ENCODE data around the gene TMEM17.
A peak's percentile ranks its signal among the peaks of the same experiment; 100 is the strongest.

Gene TMEM17

DNA sequence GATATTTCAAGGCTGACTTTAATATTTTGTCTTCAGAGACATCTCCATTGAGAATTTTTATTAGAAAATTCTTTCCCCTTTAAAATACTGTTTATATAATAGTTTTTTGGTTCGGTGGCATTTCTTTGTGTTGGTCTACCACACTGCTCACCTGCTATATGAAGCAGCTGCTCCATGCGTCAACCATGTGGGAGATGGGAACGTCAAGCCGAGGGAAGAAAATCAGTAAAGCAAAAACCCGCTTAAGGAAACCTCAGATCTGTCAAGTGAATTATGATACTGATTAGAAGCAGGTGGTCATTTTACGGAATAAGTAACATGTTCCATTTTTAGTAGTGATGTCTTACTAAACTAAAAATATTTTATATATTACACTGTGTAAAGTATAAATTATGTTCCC lies 5.6 kb upstream of the TMEM17 start:
- no peak for DNase-seq (ENCODE audit: low spot score)

GRCh38 chr2:62506421-62506750 lies 391 bp upstream of the TMEM17 start:
- DNase-seq (ENCODE audit: low spot score): no peak

- DNase-seq (ENCODE audit: low spot score): peak; percentile 13
Observed at GRCh38 chr2:62505109-62505749, 766 bp downstream of the TMEM17 start.

DNA sequence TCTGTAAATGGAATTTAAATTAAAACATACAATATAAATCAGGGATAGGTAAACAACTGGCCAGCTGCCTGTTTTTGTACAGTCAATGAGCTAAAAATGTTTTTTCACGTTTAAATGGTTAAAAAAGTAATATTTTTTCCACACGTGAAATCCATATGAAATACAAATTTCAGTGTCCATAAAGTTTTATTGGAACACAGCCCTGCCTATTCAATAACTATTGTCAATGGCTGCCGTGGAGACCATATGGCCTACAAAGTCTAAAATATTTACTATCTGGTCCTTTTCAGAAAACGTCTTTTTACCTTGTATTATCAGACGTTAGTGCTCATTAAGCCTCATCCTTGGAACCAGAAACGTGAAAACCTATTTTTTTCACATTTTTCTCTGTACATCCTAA lies 1.3 kb downstream of the TMEM17 start:
- DNase-seq (ENCODE audit: low spot score): no peak

- DNase-seq (ENCODE audit: low spot score): peak; percentile 16
Observed at GRCh38 chr2:62501794-62502500, 4.0 kb downstream of the TMEM17 start.

DNA sequence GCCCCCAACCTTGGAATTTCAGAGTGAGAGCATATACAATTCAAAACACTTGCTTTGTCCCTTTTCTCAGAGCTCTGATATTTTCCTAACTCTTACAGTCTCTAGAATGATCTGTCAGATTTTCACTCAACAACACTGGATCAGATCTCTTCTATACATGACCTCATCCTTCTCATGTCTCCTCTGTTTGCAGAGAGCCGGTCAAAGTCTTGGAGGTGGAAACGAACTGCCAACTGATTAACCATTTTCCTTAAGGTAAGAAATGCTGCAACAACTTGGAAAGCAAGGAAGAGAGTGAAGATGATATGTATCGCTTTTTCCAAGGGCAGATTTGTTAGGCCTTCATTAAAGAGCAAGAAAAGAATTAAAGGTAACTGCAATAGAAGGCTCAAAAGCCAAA lies 4.9 kb downstream of the TMEM17 start:
- DNase-seq (ENCODE audit: low spot score): no peak

GRCh38 chr2:62499430-62500060 lies 6.5 kb downstream of the TMEM17 start:
- DNase-seq (ENCODE audit: low spot score): no peak

- DNase-seq (ENCODE audit: low spot score): no peak
Observed at GRCh38 chr2:62498739-62499138, 7.3 kb downstream of the TMEM17 start.

GRCh38 chr2:62495761-62496160 lies 10.2 kb downstream of the TMEM17 start:
- DNase-seq (ENCODE audit: low spot score): no peak

DNA sequence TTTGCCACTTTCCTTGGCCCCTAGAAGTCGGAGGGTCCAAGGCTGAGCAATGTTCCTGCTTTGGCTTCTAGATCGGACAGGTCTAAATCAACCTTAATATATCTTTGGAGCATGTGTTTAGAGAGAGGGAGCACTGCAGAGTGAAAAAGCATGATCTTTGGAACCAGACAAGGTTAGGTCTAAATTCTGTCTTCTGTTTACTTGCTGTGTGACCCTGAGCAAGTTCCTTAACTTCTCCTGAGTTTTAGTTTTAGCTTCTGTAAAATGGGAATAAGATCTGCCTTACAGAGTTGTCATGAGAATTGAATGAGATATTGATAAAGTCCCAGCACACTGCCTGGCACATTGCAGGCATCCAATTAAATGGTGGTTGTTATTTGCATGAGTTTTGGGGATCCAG lies 13.9 kb downstream of the TMEM17 start:
- DNase-seq (ENCODE audit: low spot score): no peak

DNA sequence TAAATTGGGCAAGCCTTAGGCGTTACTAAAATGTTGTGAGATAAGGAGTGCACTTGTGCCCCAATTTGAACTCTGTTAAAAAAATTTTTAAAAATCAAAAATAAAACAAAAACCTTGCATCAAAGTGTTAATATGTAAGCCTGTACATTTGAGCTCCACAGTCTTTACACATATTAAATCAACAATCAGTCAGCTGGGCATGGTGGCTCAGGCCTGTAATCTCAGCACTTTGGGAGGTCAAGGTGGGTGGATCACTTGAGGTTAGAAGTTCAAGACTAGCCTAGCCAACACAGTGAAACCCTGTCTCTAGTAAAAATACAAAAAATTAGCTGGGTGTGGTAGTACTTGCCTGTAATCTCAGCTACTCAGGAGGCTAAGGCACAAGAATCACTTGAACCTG lies 16.3 kb downstream of the TMEM17 start:
- DNase-seq (ENCODE audit: low spot score): no peak

DNA sequence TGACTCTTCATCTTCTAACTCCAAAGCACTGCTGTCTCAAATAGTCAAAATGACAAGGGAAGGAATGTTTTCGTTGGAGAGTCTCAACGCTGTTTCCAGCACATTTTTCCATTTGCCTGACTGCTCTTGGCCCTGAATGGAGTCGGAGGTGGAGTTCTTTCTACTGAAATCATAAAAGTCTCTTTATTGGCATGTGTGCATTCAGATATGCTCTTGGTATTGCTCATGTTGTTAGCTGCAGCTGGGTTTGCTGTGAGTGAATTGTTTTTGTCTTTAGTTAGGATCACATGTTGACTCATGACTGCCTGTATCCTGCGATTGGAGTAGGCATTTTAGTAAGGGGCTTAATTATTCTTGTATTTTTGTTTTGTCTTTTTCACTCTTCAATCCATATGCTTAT lies 16.8 kb downstream of the TMEM17 start:
- DNase-seq (ENCODE audit: low spot score): peak; percentile 52

- DNase-seq (ENCODE audit: low spot score): no peak
Observed at GRCh38 chr2:62486439-62486765, 19.6 kb downstream of the TMEM17 start.

DNA sequence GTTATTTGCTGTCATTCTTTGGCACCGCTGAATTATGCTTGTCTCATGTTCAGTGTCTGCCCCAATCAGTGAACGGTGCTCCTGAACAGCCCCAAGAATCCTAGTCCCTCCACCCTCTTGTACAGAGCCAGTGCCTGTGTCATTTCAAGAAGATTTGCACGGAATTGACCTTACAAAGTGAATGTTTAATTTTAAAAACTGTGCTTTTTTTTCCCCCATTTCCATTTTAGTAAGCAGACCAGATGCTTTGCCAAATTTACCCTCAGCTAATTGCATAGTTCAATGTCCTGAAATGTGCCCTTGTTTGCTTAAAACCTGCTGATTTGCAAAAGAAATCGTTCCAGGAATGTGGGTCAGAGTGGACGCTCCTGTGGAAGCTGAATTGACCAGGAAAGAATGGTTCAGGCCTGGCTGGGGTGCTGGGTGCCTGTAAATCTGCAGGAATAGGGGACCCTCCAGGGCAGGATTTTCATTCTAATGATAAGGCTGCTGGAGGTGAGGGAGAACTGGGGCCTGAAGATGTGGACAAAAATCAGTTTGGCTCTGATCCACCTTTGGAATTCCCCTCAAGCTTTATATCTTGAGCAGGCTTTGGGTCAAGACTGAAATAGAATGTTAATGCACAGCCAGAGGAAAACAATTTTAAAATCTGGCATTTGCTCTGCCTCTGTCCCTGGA lies 20.1 kb downstream of the TMEM17 start:
- no peak for DNase-seq (ENCODE audit: low spot score)

DNA sequence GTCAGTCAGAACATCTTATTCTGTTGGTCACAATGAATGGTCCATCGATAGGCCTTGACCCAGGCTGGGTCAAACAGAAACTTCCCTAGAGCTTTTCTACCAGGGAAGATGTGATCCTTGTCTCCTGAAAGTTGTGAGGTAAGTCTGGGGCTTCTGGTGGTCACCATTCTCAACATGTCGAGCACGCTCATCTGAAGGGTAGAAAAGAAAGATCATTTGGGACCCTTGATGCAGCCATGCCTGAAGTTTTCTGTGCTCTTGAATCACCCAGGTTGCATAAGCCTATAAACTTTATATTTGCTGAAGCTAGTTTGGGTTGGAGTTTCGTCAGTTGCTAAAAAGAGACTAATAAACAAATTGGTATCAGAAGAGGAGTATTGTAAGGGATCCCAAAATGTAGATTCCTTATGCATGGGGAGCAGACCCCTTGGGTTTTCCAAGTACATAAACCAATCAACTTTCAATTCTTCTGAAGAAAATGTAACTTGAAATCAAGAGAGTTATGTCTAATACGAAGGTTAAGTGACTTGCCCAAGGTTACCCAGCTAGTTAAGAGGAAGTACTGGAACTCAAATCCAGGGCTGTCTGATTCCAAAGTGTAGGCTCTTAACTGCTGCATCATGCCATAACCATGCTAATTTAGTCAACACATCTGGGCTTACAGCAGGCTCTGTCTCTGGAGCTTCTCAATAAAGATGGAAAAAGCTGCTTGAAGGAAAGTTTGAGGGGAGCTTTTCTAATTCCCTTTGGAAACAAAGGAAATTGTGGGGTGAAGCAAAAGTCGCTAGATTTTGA lies 23.2 kb downstream of the TMEM17 start:
- DNase-seq (ENCODE audit: low spot score): no peak

DNA sequence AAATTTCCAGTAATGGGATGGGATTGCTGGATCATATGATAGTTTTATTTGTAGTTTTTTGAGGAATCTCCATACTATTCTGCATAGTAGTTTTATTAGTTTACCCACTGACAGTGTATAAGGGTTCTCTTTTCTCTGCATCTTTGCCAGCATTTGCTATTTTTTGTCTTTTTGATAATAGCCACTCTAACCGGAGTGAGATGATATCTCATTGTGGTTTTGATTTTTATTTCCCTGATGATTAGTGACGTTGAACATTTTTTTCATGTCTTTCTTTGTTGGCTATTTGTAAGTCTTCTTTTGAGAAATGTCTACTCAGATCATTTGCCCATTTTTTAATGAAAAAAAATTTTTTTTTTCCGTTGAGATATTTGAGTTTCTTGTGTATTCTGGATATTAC lies 26.1 kb downstream of the TMEM17 start:
- DNase-seq (ENCODE audit: low spot score): no peak

DNA sequence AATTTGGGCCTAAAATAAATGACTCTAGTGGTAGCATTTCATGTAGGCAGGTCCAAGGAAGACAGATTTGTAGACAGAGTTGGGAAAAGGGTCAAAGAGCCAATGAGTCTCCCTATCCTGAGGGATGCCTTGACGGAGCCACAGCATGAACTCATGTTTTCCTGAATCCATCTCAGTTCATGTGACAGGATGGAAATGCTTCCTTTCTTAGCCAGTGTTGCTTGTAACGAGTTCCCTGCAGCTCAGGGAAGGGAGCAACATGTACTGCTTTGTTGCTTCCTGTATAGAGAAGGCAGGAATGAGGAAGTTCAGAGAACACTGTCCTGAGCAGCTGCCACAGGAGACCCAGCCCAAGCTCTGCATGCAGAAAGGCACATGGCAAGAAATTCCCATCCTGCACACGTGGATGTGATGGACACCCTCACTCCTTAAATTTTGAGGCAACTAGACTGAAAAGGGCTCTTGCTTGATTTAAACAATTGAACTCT lies 27.9 kb downstream of the TMEM17 start:
- DNase-seq (ENCODE audit: low spot score): peak; percentile 50

DNA sequence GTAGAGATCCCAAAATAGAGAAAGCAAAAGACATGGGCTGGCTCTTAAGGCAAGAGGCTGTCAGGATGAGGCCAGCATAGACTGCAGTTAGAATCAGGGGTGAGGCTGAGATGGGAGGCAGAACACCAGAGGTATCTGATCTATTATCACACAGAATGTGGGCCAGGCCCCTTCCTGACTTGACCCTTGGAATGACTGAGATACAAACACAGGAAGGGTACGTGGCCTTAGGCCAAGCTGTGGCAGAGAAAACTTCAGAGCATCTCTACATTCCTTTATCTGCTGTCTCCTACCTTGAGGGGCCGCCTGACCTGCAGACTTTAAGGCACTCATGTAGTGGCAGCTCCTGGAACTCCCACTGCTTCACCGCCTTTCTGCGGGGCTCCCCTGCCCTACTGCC lies 28.4 kb downstream of the TMEM17 start:
- DNase-seq (ENCODE audit: low spot score): no peak

DNA sequence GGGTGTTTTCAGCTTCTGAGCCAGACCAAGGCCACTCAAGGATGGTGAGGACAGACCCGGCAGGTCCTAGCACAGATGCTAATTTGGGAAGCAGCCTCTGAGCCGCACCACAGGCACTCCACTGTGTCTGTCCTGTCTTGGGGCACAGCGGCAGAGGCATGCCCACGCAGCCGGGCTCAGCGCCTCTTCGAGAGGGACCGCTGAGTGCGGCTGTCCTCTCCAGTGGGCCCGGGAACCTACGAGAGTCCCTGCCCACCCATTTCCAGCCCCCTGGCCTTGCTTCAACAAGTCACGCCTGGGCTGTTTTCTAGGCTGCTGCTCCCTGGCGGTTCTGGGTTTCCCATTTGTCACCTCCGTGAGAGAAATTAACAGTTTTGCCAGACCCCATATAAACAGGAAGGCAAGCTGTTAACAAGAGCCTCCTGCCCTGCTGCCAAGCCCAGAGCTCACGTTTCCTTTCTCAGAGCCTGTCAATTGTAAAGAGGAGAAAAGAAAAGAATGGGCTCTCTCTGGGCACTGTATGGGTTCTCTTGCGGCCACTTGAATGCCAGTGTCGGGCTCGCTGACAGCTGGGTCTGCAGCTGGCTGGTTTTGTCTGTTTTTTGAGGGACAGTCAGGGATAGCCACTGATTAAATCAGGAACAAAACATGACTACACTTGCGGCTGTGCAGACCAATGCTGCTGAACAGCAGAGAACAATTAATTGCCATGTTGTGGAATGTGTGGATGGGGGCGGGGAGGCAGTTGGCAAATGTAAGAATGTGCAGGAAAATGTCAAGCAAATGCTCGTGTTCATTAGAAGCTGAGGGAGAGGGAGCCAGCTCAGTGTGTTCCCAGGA lies 30.6 kb downstream of the TMEM17 start:
- peak; percentile 59 for DNase-seq (ENCODE audit: low spot score)

- peak; percentile 69 for DNase-seq (ENCODE audit: low spot score)
Observed at GRCh38 chr2:62474176-62474575, 31.8 kb downstream of the TMEM17 start.

GRCh38 chr2:62473246-62473827 lies 32.7 kb downstream of the TMEM17 start:
- no peak for DNase-seq (ENCODE audit: low spot score)
